Ascending aorta (tissue), 2 donors: Measurements from ENCODE around the gene TRABD2B. TPM values are rescaled to one million over a fixed set of nuclear protein-coding genes. Genes with fewer than 3 reads are reported as not detected.

Experiments
- DNase-seq, 2 donors: peaks; one replicate each; pipeline ENCODE4 v3.0.0-alpha.2; 2019; ENCODE audit warnings: low spot score in 2 of 2
- H3K27ac ChIP-seq, 2 donors: fragments of 200-600 bp; sonication (generic); one replicate each; pipeline ENCODE4 v1.5.1; 2016 to 2017; ENCODE audit warnings: mild to moderate bottlenecking in 1 of 2
- H3K27me3 ChIP-seq: fragments of 200-600 bp; sonication (generic); one replicate; pipeline ENCODE4 v1.5.1; 2017
- H3K36me3 ChIP-seq, 2 donors: fragments of 200-600 bp; sonication (generic); one replicate each; pipeline ENCODE4 v1.5.1; 2016
- H3K4me1 ChIP-seq, 2 donors: fragments of 200-600 bp; sonication (generic); one replicate each; pipeline ENCODE4 v1.5.1; 2016 to 2017; ENCODE audit warnings: mild to moderate bottlenecking in 1 of 2
- H3K4me3 ChIP-seq, 2 donors: fragments of 200-600 bp; sonication (generic); one replicate each; pipeline ENCODE4 v1.5.1; 2016 to 2017; ENCODE audit warnings: mild to moderate bottlenecking in 1 of 2
- H3K9me3 ChIP-seq, 2 donors: fragments of 200-600 bp; sonication (generic); one replicate each; pipeline ENCODE4 v1.5.1; 2016
- intact Hi-C: fragments of 100-400 bp; cut with DNase I; formaldehyde crosslinking; loops from one replicate; pipeline ENCODE4 v1.15.1; 2023
- total RNA-seq: library from RNA; depleted of rRNA; stranded (reverse); fragments of >200 nt; gene quantifications from one replicate; pipeline ENCODE4 v1.1.0, GENCODE V29; 2016
- TF ChIP-seq, protein P1 (sequence below), 3 experiments: fragments of 200-600 bp in 2 of 3; fragments of 450-650 bp in 1 of 3; sonication (generic) in 2 of 3; IDR thresholded peaks; one replicate each; pipeline ENCODE4 v1.5.1; 2016 to 2019; ENCODE audit warnings: antibody characterized with exemption in 3 of 3, mild to moderate bottlenecking in 1 of 3, moderate library complexity in 1 of 3

Gene TRABD2B
- total RNA-seq, 1 donor from 2014 or later, result 7.9 TPM

DNA sequence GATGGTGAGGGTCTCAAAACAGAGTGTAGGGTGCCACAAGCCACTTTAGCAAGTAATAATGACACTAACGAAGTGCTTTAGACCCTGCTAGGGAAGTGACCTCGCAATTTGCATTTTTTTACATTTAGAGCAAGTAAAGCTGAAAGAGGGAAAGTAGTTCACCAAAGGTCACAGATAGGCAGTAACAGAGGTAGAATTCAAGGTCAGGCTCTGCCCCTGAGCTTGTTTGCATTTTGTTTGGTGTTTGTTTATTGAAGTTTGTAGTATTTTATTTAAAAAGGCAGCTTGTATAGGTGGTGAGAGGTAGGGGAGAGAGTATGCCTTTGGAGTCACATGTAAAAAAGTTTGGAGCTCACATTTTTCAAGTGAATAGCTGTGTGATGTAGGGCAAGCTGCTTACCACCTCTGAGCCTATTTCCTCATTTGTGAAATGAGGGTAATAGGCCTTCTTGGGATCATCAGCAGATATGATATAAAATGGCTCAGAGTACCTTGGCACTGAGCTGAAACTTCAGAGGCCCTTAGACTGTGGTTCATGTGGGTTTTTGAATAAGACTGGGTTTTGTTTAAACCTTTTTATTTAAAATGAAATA is 142.5 kb downstream of the TRABD2B start:
- TF ChIP-seq, protein P1, sequence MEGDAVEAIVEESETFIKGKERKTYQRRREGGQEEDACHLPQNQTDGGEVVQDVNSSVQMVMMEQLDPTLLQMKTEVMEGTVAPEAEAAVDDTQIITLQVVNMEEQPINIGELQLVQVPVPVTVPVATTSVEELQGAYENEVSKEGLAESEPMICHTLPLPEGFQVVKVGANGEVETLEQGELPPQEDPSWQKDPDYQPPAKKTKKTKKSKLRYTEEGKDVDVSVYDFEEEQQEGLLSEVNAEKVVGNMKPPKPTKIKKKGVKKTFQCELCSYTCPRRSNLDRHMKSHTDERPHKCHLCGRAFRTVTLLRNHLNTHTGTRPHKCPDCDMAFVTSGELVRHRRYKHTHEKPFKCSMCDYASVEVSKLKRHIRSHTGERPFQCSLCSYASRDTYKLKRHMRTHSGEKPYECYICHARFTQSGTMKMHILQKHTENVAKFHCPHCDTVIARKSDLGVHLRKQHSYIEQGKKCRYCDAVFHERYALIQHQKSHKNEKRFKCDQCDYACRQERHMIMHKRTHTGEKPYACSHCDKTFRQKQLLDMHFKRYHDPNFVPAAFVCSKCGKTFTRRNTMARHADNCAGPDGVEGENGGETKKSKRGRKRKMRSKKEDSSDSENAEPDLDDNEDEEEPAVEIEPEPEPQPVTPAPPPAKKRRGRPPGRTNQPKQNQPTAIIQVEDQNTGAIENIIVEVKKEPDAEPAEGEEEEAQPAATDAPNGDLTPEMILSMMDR (IDR thresholded peaks at IDR 0.05), result no peak
- no peak overlapping the region for H3K4me3 ChIP-seq
- H3K36me3 ChIP-seq, result no peaks in the 10 kb centered on the region
- no peaks in the 10 kb centered on the region for H3K27me3 ChIP-seq
- no peaks in the 10 kb centered on the region for H3K9me3 ChIP-seq
- intact Hi-C loops, result no loop called here
- no peaks in the 10 kb centered on the region for H3K4me1 ChIP-seq
- no peak for DNase-seq
- H3K27ac ChIP-seq, result no peak overlapping the region

DNA sequence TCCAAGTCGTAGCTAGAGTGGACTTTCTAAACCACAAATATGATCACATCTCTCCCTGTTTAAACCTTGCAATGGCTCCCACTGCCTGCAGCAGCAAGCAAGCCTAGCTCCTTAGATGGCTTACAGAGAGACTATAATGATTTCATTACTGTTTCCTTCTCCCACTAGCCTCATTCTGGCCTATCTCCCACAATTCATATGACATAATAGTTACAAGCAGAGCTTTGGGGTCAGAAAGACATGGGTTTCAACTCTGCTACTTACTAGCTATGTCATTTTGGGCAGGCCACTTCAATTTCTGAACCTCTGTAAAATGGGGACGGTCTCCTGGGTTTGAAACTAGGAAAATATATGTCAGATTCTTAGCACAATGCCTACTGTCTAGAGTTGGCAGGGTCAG is 143.3 kb downstream of the TRABD2B start:
- Histone ChIP-seq H3K9me3 (no peaks in the 10 kb centered on the region), H3K4me3 (no peak overlapping the region), H3K4me1 (no peaks in the 10 kb centered on the region), H3K27me3 (no peaks in the 10 kb centered on the region), H3K27ac (no peak overlapping the region), H3K36me3 (no peaks in the 10 kb centered on the region)
- peak in 1 of 2 donors; percentile 5 for DNase-seq
- TF ChIP-seq, protein P1 (IDR thresholded peaks at IDR 0.05), result no peak
- intact Hi-C loops, result no loop called here

DNA sequence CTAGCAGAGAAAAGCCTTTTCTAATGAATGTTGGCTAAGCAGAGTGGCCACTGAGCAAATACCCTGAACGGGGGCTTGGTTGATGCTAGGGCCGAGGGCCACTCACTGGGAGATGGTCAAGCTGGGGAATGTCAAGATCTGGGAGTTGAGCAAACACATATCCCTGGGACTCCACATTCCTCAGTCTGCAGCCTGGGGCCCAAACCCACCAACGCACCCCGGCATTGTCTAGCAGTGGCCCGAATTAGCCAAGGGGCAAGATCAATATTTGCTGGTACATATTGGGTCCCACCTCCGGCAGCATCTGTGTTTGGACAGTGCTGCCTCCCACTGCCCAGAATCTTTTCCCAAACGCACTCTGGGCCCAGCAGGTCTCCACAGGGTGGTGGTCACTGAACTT is 144.1 kb downstream of the TRABD2B start:
- intact Hi-C loops, result no loop called here
- H3K4me1 ChIP-seq, result no peaks in the 10 kb centered on the region
- TF ChIP-seq, protein P1 (IDR thresholded peaks at IDR 0.05), result no peak
- H3K27me3 ChIP-seq, result no peaks in the 10 kb centered on the region
- H3K4me3 ChIP-seq, result no peak overlapping the region
- DNase-seq, result peak in 1 of 2 donors; percentile 27
- H3K36me3 ChIP-seq, result no peaks in the 10 kb centered on the region
- no peaks in the 10 kb centered on the region for H3K9me3 ChIP-seq
- no peak overlapping the region for H3K27ac ChIP-seq

DNA sequence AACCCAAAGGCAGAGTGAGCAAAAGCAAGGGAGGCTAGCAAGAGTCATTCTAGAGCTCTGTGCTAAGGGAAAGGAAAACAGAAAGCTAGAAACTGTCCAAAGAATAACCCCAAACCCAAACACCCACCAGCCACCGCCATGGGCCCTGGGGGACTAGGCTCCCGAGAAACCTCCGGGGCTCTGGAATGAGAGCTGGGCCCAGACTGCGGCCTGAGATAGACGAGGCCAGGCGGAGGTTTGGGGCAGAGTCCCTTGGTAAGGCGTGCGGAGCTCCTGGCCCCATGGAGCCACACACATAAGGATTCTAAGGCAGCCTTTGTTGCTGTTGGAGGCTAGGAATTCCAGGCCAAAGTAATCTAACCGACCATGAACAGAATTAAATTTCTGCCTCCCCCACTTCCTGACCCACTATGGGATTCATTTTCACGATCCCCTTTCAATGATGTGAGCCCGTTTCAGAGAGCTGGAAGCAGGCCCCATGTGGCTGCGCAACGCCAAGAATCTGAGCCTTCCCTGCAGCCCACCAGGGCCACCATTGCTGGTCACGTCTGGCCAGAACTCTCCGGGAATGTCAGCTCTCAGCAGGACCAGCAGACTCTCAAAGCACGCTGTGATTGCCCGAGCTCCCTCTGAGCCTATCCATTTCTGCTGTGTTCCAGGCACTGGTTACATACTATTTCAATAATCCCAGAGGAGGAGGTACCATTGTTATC is 145.0 kb downstream of the TRABD2B start:
- H3K27ac ChIP-seq, result no peak overlapping the region
- H3K9me3 ChIP-seq, result no peaks in the 10 kb centered on the region
- no peak overlapping the region for H3K4me3 ChIP-seq
- TF ChIP-seq, protein P1 (IDR thresholded peaks at IDR 0.05), result no peak
- intact Hi-C loops, result no loop called here
- no peaks in the 10 kb centered on the region for H3K36me3 ChIP-seq
- H3K27me3 ChIP-seq, result no peaks in the 10 kb centered on the region
- H3K4me1 ChIP-seq, result no peaks in the 10 kb centered on the region
- peak in 1 of 2 donors; percentile 34 for DNase-seq

- Histone ChIP-seq H3K27ac (no peak overlapping the region), H3K27me3 (no peaks in the 10 kb centered on the region), H3K4me1 (no peaks in the 10 kb centered on the region), H3K4me3 (no peak overlapping the region), H3K36me3 (no peaks in the 10 kb centered on the region), H3K9me3 (no peaks in the 10 kb centered on the region)
- TF ChIP-seq, protein P1 (IDR thresholded peaks at IDR 0.05), result no peak
- intact Hi-C loops, result no loop called here
- peak in 1 of 2 donors; percentile 21 for DNase-seq
Measured at GRCh38 chr1:47850451-47850850, 146.7 kb downstream of the TRABD2B start.
